Stimulated activated CD4-positive, alpha-beta T cell treated with anti-CD3 and anti-CD28 coated beads, Interleukin-1b, Interleukin-23, amount 100 ng/mL, for 48 hours (primary cell): ENCODE data around the gene VIPAS39.
A peak's percentile ranks its signal among the peaks of the same experiment; 100 is the strongest.
"Not testable (repeated sequence)": the region's sequence is repeated elsewhere in the genome, so short reads cannot be mapped to it uniquely, and the experiment has no call there.

Source experiments
- DNase-seq: peaks from one replicate; pipeline ENCODE4 v3.0.0-alpha.2; 2020

The VIPAS39 gene

GRCh38 chr14:77469539-77469938 is 12.1 kb upstream of the VIPAS39 start:
- no peak for DNase-seq

DNA sequence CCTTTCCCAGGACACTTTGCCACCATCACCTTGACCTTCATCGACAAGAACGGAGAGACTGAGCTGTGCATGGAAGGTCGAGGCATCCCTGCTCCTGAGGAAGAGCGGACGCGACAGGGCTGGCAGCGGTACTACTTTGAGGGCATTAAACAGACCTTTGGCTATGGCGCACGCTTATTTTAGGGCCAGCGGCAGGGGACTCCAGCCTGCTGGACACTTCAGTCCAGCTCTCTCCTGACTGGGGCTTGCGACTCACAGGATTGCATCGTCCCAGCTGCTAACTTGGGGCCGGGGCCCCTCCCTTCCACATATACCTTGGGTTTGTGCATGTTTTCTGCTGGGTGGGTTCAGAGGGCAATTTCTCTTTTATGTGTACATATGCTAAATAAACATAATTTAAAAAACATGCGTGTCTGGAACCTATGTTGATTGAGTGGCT is 11.7 kb upstream of the VIPAS39 start:
- no peak for DNase-seq

DNA sequence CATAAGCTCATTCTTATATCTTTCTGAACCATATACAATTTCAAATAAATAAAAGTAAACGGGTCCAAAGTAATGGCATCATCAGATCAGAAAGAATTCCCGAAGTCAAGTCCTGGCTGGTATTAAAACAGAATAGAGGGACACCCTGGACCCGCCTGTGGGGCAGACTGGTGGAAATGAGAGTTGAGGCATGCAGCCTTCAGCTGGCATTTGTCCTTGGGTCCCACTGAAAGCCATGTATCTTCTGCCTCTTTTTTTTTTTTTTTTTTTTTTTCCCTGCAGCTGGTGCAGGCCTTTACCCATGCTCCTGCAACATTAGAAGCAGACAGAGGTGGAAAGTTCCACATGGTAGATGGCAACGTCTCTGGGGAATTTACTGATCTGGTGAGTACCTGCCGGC is 10.4 kb upstream of the VIPAS39 start:
- DNase-seq, result no peak

- DNase-seq, result peak; percentile 71
These were observed 1.8 kb upstream of the VIPAS39 start for GRCh38 chr14:77459072-77459723.

- peak; percentile 44 for DNase-seq
These were observed 999 bp upstream of the VIPAS39 start for GRCh38 chr14:77458249-77458950.

DNA sequence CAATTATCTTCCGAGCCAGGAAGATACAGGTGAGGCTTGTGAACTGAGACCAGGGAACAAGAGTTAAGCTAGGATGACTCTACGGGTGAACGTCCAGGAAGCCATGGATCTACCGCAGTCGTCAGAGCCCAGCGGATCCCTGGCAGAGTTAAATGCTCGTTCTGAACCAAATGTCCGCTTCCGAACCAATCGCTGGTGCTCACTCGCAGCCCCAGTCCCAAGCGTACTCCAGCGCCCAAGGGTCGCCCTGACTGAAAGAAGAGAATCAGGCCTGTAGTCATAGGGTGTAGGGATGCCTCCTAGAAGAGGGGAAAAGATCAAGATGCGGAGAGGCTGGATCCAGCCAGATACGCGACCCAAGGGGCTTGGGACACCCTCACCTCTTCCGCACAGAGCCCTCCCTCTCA is 283 bp downstream of the VIPAS39 start:
- DNase-seq, result no peak

DNA sequence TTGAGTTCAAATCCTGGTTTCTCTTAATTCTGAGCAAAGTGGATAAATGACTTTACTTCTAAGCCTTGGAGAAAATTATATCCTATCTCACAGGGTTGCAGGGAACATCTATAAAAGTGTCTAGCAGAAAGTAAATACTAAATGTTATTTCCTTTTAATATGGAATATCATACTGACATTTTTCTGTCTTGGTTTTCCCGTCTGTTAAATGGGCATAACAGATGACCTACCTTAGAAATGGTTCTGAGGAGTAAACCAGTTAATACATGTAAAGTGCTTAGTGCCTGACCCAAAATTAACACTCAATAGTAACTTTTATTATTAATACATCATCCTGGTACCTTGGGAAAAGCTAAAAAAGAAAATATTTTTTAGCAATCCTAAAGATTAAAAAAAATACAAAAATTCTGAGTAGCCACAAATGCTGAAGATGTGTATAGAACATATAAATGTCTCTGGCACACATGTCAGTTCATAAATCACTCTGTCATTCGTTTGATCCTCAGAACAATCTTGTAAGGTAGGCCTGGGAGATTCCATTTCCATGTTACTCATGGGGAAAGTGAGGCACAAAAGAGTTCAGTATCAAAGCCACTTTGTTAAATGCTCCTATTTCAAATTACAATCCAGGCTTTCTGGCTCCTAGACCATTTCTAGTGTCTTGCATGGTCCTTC is 1.3 kb downstream of the VIPAS39 start:
- DNase-seq, result no peak

GRCh38 chr14:77442196-77442595 is 15.2 kb downstream of the VIPAS39 start:
- DNase-seq, result no peak

DNA sequence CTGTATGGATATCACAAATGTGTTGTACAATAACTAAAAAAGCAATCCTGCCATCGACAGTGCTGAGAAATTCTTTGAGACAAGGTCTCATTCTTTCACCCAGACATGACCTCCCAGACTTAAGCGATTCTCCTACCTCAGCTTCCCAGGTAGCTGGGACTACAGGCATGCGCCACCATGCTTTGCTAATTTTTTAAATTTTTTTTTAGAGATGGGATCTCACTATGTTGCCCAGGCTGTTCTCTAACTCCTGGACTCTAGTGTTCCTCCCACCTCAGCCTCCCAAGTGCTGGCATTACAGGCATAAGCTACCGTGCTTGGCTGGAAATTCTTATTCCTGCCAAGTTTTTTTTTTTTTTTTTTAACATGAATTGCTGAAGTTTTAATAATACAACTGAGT is 17.5 kb downstream of the VIPAS39 start:
- no peak for DNase-seq

DNA sequence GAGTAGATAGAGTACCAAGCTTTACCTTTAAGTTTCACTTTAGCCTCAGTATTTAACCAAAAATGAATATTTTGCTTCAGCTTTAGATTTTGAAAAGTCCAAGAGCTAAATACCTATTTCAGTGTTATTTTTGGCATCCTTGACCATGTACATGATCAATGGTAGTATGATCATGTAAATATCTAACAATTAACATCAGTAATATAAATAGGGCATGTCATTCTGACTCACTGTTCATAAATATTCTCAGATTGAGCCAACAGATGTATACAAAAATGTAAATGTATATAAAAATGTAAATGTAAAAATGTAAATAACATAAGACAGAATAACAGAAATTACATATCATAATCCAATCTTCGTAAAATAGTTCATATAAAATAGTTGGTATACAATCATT is 18.8 kb downstream of the VIPAS39 start:
- no peak for DNase-seq

DNA sequence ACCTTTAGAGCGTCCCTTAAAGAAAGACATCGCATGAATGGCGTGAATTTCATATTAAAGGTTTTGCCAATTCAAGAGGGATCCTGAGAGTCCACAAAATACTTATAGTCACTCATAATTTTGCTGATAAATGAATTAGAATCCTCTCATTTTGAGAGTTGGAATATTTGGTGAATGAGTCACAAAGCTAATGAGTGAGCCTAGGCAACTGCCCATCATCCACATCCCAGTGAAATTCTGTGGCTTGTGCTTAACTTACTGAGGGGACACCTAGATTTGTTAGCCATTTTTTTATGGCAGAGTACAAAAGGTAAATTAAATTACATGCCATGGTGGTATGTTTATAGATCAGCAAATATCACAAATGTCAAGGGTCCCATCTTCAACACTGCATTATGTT is 21.4 kb downstream of the VIPAS39 start:
- DNase-seq, result no peak

GRCh38 chr14:77426396-77426795 is 31.0 kb downstream of the VIPAS39 start:
- no peak for DNase-seq

DNA sequence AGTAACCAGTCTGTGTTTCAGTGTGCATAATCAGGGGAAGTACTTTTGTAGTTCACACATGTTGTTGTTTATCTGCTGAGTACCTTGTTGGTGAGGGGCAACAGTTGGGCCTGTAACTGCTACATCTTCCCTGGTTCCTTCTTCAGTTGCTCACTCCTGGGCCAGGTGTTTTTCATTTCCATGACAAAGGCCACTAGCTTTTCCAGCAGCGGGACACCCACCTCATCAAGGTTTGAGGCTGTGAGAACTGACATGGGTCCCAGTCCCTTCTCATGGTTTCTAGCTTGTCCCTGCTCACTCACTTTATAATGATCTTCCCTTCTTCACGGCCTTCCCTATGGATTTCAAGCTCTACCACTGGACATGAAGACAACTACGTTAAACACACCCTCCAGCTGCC is 32.5 kb downstream of the VIPAS39 start:
- no peak for DNase-seq

DNA sequence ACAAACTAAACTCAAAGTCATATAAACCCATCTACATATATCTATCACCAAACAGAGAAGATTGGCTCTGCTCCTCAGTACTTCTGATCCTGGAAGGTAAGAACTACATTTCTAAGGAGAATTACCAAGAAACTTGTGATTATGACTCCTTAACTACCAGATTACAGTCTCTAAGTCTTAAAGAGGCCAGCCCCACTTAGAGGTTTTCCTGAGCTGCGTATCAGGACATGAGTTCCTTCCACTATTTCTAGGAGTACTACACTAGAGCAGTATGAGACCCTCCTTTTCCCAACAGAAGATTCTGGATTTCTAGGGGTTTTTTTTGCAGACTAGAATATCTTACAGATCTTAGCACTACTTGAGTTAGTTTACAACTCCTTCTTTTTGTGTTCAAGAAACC is 34.0 kb downstream of the VIPAS39 start, which contains the start of gene NOXRED1:
TSS of gene NOXRED1 (minus strand) at position 101 of the 400 bp plus-strand sequence. CDS start 634 bp downstream, outside the sequence.
- DNase-seq, result no peak

DNA sequence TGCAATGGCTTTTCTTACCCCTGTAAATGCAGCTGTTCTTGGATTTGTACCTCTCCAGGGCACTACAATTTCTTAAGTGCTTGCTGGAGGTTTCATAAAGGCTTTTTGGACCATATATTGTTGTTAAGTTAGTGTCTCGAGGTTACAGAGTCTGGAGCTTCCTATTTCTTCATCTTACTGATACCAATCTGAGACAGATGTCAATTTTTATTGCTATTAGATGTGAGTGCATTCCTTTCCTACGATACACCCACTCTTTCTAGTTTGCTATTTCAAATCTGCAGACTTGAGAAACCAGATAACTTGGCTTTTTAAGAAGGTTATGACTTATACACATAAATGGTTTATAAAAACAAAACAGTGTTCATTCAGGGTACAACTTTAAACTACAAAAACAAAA is 36.2 kb downstream of the VIPAS39 start:
- no peak for DNase-seq

GRCh38 chr14:77416836-77417235 is 40.6 kb downstream of the VIPAS39 start:
- no peak for DNase-seq

GRCh38 chr14:77416098-77416497 is 41.3 kb downstream of the VIPAS39 start:
- DNase-seq, result not testable (repeated sequence)

GRCh38 chr14:77415403-77416030 is 41.9 kb downstream of the VIPAS39 start:
- not testable (repeated sequence) for DNase-seq

DNA sequence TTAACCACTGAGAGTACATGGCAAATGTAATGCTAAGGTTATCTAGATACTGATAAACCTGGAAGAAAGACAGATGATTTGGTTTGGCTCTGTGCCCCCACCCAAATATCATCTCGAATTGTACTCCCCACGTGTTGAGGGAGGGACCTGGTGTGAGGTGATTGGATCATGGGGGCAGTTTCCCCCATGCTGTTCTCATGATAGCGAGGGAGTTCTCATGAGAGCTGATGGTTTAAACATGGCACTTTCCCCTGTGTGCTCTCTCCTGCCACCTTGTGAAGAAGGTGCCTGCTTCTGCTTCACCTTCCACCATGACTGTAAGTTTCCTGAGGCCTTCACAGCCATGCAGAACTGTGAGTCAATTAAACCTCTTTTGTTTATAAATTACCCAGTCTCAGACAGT is 48.3 kb downstream of the VIPAS39 start:
- DNase-seq, result peak; percentile 2

DNA sequence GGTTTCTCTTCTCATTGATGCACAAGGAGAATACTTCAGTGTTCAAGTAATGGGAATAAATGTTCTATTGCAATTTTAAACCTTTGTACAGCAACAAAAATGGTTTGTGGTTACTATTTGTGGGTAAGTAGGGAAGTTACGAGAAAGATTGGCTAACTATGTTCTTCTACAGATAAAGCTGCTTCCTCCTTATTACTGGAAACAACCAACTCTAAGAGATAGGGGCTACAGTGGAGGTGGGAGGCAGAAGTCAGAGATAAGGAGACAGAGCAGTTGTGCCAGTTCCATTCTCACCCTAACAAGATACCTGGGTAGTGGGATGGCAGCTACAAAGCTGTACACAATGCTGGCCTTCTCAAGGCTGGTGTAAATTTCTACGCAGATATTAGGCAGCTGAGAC is 50.2 kb downstream of the VIPAS39 start:
- no peak for DNase-seq

DNA sequence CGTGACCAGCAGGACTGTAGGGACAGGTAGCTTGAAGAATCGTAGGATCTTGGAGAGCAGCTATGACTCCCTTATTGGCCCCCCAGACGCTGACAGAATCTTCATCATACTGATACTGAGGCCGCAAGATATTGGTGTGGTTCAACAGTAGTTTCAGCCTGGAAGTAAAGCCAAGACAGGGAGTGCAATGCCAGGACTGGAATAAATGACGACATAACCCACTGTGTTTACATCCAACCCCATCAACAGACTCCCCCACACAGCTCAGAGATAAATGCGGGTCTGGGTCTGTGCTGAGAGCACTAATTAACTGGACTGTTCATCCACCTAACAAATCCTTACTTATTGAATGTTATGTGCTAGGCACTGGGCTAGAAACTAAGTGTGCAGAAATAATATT is 50.7 kb downstream of the VIPAS39 start:
- DNase-seq, result no peak

DNA sequence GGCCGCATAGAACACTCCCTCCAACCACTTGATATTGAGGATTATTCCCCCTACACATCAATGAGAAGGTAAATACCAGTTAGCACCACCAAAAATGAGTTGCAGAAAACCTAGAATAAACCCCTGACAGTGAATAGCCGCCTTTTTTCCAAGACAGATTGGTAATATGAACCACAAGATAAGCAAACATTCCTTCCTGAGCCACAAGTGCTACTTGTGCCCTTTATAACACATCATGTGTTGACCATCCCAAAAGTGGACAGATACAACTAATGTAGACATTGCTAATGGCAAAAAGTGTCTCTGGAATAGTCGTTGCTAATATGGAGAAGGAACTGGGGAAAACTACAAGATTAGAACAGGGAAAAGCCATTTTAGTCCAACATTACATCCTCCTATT is 51.3 kb downstream of the VIPAS39 start:
- no peak for DNase-seq

GRCh38 chr14:77403768-77404167 is 53.6 kb downstream of the VIPAS39 start:
- DNase-seq, result no peak

DNA sequence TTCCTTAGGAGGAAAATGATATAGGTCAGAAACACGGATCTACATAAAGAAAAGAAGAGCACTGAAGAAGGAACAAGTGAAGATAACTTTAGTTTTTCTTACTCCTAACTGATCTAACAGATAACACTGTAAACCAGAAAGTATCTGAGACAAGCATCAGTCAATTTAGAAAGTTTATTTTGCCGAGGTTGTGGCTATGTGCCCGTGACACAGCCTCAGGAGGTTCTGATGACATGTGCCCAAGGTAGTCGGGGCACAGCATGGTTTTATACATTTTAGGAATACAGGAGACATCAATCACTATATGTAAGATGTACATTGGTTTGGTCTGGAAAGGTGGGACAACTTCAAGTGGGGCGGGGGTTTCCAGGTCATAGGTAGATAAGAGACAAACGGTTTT is 57.2 kb downstream of the VIPAS39 start:
- no peak for DNase-seq
